Posterior vena cava (tissue), 2 donors: ENCODE data around the gene RNPEP. TPM values are rescaled to one million over a fixed set of nuclear protein-coding genes. Genes with fewer than 3 reads are reported as not detected.

Experiments
- DNase-seq: peaks from one replicate; pipeline ENCODE4 v3.0.0-alpha.2; 2020; ENCODE audit warnings: low spot score
- intact Hi-C, 2 donors: fragments of 100-400 bp; cut with DNase I; formaldehyde crosslinking; loops; one replicate each; pipeline versions ENCODE4 v1.14.1 to v1.14.2; 2022 to 2023
- total RNA-seq, 2 donors: library from RNA; stranded (reverse); fragmentation: NEBNext Ultra II Directional; extraction: Animal tissue kit (Norgen Biotek cat#: 25700); gene quantifications; one replicate each; pipeline ENCODE4 v1.2.1, GENCODE V29; 2021
- donor health status: DM: yes; HTN: yes; CAD: no.
- donor health status: DM: yes; HTN: yes; CAD: no.

RNPEP gene
- total RNA-seq, 2 donors from 2014 or later = 29.1 to 38.7 TPM

GRCh38 chr1:202004711-202005110 lies 22.3 kb downstream of the RNPEP start:
- intact Hi-C loops = loop anchor here in 1 of 2 donors (5.0 kb wide), 1 partner anchor 123 kb away; no protein-coding TSS in a partner anchor
- no peak for DNase-seq

GRCh38 chr1:202005958-202006357 lies 23.5 kb downstream of the RNPEP start:
- intact Hi-C loops = loop anchor here in 1 of 2 donors (5.0 kb wide), 1 partner anchor 121 kb away; no protein-coding TSS in a partner anchor
- DNase-seq = no peak

DNA sequence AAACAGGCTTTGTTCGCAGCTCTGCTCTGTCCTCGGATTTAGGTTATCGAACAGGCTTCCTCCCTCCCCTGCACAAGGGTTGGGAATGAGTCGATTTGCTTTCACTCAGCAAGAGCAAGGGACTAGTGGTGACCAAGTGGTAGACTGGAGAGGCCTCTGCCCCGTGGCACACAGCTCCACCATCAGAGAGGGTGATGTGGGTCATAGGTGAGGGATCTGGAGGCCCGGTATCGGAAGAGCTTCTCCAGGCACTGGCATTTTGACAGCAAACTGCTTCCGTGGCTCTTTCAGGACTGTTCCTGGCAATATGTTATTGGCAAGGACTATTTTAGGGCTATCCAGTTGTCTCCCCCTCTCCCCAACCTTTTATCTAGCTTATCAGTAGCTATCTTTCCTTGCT lies 24.9 kb downstream of the RNPEP start:
- DNase-seq = no peak
- intact Hi-C loops = loop anchor here in 1 of 2 donors (5.0 kb wide), 1 partner anchor 120 kb away; no protein-coding TSS in a partner anchor

- intact Hi-C loops = loop anchor here in 1 of 2 donors (5.0 kb wide), 1 partner anchor 119 kb away; no protein-coding TSS in a partner anchor
- no peak for DNase-seq
Observed at GRCh38 chr1:202007805-202008489, 25.5 kb downstream of the RNPEP start.

GRCh38 chr1:202009326-202010179 lies 27.1 kb downstream of the RNPEP start:
- DNase-seq = no peak

GRCh38 chr1:202010180-202011015 lies 27.9 kb downstream of the RNPEP start, which contains the start of gene ELF3:
ELF3 (plus strand) TSS chr1:202010587; CDS start chr1:202011137, 550 bp downstream.
- intact Hi-C loops = loop anchor here in 1 of 2 donors (5.0 kb wide), 1 partner anchor 107 kb away; no protein-coding TSS in a partner anchor

More at GRCh38 chr1:202009326-202010179, 27.1 kb downstream of the RNPEP start:
- intact Hi-C loops = loop anchor here (5.0 kb wide), 2 partner anchors 108 to 118 kb away; no protein-coding TSS in a partner anchor

DNA sequence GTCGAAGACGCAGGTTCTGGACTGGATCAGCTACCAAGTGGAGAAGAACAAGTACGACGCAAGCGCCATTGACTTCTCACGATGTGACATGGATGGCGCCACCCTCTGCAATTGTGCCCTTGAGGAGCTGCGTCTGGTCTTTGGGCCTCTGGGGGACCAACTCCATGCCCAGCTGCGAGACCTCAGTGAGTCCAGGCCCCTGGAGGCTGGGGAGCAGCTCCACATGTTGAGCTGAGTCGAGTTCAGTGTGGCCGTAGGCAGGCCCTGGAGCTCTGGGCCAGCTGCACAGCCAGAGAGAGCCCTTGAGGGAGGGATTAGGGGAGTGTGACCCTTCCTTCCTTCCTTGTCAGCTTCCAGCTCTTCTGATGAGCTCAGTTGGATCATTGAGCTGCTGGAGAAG lies 29.5 kb downstream of the RNPEP start:
- intact Hi-C loops = loop anchor here in 1 of 2 donors (5.0 kb wide), 1 partner anchor 105 kb away; no protein-coding TSS in a partner anchor
- DNase-seq = no peak

More at GRCh38 chr1:202010180-202011015, 27.9 kb downstream of the RNPEP start, which contains the start of gene ELF3:
- no peak for DNase-seq

DNA sequence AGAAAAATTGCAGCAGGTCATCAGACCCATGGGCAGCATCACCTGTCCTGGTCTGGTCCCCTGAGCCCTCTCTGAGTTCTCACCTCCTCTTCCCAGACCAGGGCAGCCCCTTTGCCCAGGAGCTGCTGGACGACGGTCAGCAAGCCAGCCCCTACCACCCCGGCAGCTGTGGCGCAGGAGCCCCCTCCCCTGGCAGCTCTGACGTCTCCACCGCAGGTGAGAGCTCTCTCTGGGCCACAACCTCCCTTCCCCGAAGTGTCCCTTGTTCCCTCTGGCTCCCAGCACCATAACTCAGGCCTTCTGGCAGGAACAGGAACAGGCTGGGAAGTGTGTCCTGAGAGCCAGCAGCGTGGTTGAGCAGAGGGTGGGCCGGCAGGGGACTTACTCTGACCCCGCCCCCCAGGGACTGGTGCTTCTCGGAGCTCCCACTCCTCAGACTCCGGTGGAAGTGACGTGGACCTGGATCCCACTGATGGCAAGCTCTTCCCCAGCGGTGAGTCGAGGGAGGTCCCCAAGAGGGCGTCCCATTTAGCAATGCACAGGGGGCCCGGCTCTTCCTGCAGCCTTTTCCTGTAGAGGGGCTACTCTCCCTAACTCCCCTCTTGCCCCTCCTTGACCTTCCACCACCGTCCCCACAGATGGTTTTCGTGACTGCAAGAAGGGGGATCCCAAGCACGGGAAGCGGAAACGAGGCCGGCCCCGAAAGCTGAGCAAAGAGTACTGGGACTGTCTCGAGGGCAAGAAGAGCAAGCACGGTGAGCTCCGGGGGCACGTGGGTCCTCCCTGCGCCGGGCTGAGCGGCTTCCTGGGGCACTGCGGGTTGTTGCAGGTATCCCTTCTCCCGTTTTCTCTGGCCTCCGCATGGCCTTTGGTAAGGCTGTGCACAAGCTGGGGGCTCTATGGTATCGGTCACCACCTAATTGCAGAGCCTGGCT lies 30.4 kb downstream of the RNPEP start:
- peak; percentile 73 for DNase-seq
- intact Hi-C loops = loop anchor here in 1 of 2 donors (5.0 kb wide), 1 partner anchor 104 kb away; no protein-coding TSS in a partner anchor

GRCh38 chr1:202013603-202014002 lies 31.2 kb downstream of the RNPEP start:
- intact Hi-C loops = loop anchor here in 1 of 2 donors (5.0 kb wide), 1 partner anchor 104 kb away; no protein-coding TSS in a partner anchor
- DNase-seq = no peak

DNA sequence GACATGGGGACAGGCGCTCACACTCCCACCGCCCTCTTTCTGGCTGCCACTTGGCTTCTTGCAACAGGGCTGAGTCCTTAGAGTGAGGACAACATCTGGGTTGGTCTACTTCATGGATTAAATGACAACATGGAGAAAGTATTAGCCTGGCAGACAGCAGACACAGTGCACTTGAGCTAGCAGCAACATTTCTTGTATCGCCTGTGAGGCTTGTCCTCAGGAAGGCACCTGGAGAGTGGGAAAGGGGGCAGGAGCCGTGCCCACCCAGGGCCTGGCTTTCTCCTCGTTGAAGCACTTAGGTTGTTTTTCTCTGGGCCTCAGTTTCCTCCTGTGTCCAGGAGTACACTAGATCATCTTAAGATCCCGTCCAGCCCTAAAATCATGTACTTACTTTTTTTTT lies 31.6 kb downstream of the RNPEP start:
- intact Hi-C loops = loop anchor here in 1 of 2 donors (5.0 kb wide), 1 partner anchor 103 kb away; no protein-coding TSS in a partner anchor
- no peak for DNase-seq

- intact Hi-C loops = loop anchor here in 1 of 2 donors (5.0 kb wide), 1 partner anchor 102 kb away; no protein-coding TSS in a partner anchor
Observed at GRCh38 chr1:202014915-202015661, 32.6 kb downstream of the RNPEP start.

DNA sequence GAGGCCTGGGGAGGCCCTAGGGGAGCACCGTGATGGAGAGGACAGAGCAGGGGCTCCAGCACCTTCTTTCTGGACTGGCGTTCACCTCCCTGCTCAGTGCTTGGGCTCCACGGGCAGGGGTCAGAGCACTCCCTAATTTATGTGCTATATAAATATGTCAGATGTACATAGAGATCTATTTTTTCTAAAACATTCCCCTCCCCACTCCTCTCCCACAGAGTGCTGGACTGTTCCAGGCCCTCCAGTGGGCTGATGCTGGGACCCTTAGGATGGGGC lies 33.2 kb downstream of the RNPEP start:
- intact Hi-C loops = no loop called here
- no peak for DNase-seq

More at GRCh38 chr1:202014915-202015661, 32.6 kb downstream of the RNPEP start:
- no peak for DNase-seq

DNA sequence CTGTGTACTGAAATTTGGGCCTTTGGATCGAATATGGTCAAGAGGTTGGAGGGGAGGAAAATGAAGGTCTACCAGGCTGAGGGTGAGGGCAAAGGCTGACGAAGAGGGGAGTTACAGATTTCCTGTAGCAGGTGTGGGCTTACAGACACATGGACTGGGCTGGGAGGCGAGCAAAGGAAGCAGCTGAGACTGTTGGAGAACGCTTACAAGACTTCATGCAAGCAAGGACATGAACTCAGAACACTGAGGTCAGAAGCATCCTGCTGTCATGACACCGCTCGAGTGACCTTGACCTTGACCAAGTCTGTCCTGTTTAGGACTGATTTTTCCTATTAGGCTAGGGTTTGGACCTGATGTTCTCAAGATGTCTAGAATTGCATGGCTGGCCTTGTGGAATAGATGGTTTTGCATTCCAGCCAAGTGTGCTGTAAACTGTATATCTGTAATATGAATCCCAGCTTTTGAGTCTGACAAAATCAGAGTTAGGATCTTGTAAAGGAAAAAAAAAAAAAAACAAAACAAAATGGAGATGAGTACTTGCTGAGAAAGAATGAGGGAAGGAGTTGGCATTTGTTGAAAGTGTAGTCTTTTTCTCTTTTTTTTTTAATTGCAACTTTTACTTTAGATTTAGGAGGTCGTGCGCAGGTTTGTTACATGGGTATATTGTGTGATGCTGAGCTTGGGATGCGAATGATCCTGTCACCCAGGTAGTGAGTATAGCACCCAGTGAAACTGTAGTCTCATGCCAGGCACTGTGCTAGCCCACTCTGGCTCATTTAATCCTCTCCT lies 33.8 kb downstream of the RNPEP start:
- no peak for DNase-seq
- intact Hi-C loops = no loop called here

DNA sequence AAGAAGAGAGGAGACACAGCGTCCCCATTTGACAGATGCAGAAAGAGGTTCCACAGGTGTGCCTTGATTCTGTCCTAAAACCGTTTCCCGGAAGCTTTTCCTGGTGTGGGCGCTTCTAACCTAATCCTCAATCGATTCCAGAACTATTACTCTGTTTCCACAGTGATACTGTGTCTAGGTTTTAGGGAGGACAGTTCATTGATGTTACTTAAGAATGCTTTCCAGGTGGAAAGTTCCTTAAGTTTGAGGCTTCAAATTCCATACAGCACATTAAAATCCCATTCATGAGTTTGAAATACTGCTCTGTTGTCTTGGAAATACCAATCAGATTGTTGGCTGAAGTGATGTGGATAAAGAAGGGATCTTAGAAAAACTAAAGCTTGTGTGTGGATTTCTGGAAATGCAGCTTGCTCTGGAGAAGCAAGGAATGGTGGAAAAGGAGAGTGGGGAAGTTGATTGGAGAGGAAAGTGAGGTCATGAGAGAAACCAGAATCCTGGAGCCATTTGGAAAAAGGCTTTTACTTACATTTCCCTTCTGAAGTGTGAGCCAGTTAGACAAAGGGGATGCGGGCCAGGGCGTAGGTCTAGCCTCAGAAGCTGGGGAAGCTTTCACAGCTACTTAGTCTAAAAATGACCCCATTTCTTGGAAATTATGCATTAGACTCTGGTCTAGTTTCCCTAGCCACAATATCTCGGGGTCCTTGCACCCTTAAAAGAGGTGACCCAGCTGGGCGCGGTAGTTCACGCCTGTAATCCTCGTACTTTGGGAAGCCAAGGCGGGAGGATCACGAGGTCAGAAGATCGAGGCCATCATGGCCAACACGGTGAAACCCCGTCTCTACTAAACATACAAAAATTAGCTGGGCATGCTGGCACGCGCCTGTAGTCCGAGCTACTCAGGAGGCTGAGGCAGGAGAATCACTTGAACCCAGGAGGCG lies 34.6 kb downstream of the RNPEP start:
- DNase-seq = no peak
- intact Hi-C loops = no loop called here
